HCT116 (cell line): ENCODE measurements around the gene ZBTB7C. TPM values are rescaled to one million over a fixed set of nuclear protein-coding genes. Genes with fewer than 3 reads are reported as not detected.

ENCODE experiments used
- ATAC-seq: fragments of 200-7000 bp; cut with Tn5 transposase; 2 replicates; pipeline ENCODE4 v1.9.1; 2020; ENCODE audit warnings: mild to moderate bottlenecking, moderate library complexity
- BruUV-seq: library from RNA; stranded (reverse); fragments of 400-500 nt; replicated peaks from 2 replicates; lab custom pipeline; 2021; lab: Mats Ljungman, UMichigan
- CTCF ChIA-PET: fragments of 300-600 bp; sonication (Branson Sonifier 250); formaldehyde crosslinking; loops from one replicate; lab custom pipeline; 2021; ENCODE audit warnings: antibody characterized with exemption; lab: Charles Lee
- POLR2A ChIA-PET: fragments of 300-600, 350-600 bp; sonication (Branson Sonifier 250); formaldehyde crosslinking; loops from one replicate; lab custom pipeline; 2021; ENCODE audit warnings: antibody characterized with exemption; lab: Charles Lee
- RAD21 ChIA-PET, 2 experiments: fragments of 300-600 bp; sonication (Branson Sonifier 250); formaldehyde crosslinking; loops; one replicate each; lab custom pipeline; 2023; ENCODE audit warnings: low total read pairs in 2 of 2; ENCODE audit not compliant: uncharacterized antibody in 2 of 2, unreplicated experiment in 2 of 2, low non-redundant PET in 1 of 2; lab: Charles Lee
- DNase-seq: peaks from one replicate; pipeline ENCODE4 v3.0.0-alpha.2; 2010; ENCODE audit warnings: low read depth, low spot score
- H2AFZ ChIP-seq: fragments of 200-600 bp; shearing (Covaris generic), sonication (generic); 2 replicates; pipeline ENCODE4 v1.6.1; 2017; ENCODE audit warnings: low read depth, mixed run types, mixed read lengths, antibody characterized with exemption, low read length; ENCODE audit not compliant: poor library complexity, severe bottlenecking
- H3K27ac ChIP-seq: 2 replicates; pipeline ENCODE4 v1.5.1; 2012; ENCODE audit warnings: low read depth, low read length
- H3K27me3 ChIP-seq: fragments of 200-600 bp; sonication (generic); 2 replicates; pipeline ENCODE4 v1.6.1; 2016; ENCODE audit warnings: mixed run types, low read length, mixed read lengths; ENCODE audit not compliant: insufficient read depth
- H3K36me3 ChIP-seq, 2 experiments: fragments of 200-500 bp in 1 of 2; fragments of 200-600 bp in 1 of 2; sonication (Bioruptor generic) in 1 of 2; sonication (generic) in 1 of 2; 2 replicates each; pipeline versions ENCODE4 v1.5.1 to v1.6.1; 2014 to 2016; ENCODE audit warnings: low read length in 2 of 2, inconsistent platforms in 1 of 2, mixed read lengths in 1 of 2, mixed run types in 1 of 2; ENCODE audit not compliant: insufficient read depth in 2 of 2, control insufficient read depth in 1 of 2
- H3K4me1 ChIP-seq, 2 experiments: fragments of 200-600 bp in 1 of 2; sonication (generic) in 1 of 2; 2 replicates each; pipeline versions ENCODE4 v1.5.1 to v1.6.1; 2012 to 2017; ENCODE audit warnings: low read length in 2 of 2, inconsistent platforms in 1 of 2, mild to moderate bottlenecking in 1 of 2, mixed read lengths in 1 of 2, mixed run types in 1 of 2, moderate library complexity in 1 of 2; ENCODE audit not compliant: insufficient read depth in 2 of 2, control insufficient read depth in 1 of 2
- H3K4me2 ChIP-seq: fragments of 200-600 bp; sonication (generic); 2 replicates; pipeline ENCODE4 v1.6.1; 2017; ENCODE audit warnings: mixed run types, low read length, mixed read lengths
- H3K4me3 ChIP-seq, 2 experiments: fragments of 200-600 bp in 1 of 2; sonication (generic) in 1 of 2; replicated peaks in 1 of 2; 2 replicates each; pipeline ENCODE4 v1.5.1; 2011 to 2016; ENCODE audit warnings: low read length in 2 of 2, control low read depth in 1 of 2, low read depth in 1 of 2, mild to moderate bottlenecking in 1 of 2, mixed read lengths in 1 of 2, mixed run types in 1 of 2
- H3K79me2 ChIP-seq: fragments of 200-600 bp; sonication (generic); 2 replicates; pipeline ENCODE4 v1.6.1; 2017; ENCODE audit warnings: mild to moderate bottlenecking, mixed run types, low read length, moderate library complexity, mixed read lengths; ENCODE audit not compliant: insufficient read depth
- H3K9ac ChIP-seq: fragments of 200-600 bp; sonication (generic); 2 replicates; pipeline ENCODE4 v1.6.1; 2016; ENCODE audit warnings: low read length, mixed read lengths
- H3K9me2 ChIP-seq: fragments of 200-600 bp; sonication (generic), shearing (Covaris generic); 2 replicates; pipeline ENCODE4 v1.6.1; 2017; ENCODE audit warnings: mixed run types, mild to moderate bottlenecking, moderate library complexity; ENCODE audit not compliant: insufficient read depth
- H3K9me3 ChIP-seq, 2 experiments: fragments of 200-500 bp in 1 of 2; fragments of 200-600 bp in 1 of 2; sonication (Bioruptor generic) in 1 of 2; sonication (generic) in 1 of 2; 2 replicates each; pipeline ENCODE4 v1.6.1; 2014 to 2017; ENCODE audit warnings: low read length in 2 of 2, mixed read lengths in 2 of 2, inconsistent platforms in 1 of 2, low read depth in 1 of 2, mild to moderate bottlenecking in 1 of 2, mixed run types in 1 of 2, moderate library complexity in 1 of 2; ENCODE audit not compliant: control insufficient read depth in 1 of 2, insufficient read depth in 1 of 2
- H4K20me1 ChIP-seq: fragments of 200-600 bp; sonication (generic), shearing (Covaris generic); 2 replicates; pipeline ENCODE4 v1.6.1; 2017; ENCODE audit warnings: mixed run types, mild to moderate bottlenecking, moderate library complexity; ENCODE audit not compliant: insufficient read depth
- CEBPB ChIP-seq: IDR thresholded peaks from 2 replicates; pipeline ENCODE4 v1.6.1; 2012; ENCODE audit warnings: low read depth
- EGR1 ChIP-seq: IDR thresholded peaks from 2 replicates; pipeline ENCODE4 v1.6.1; 2012; ENCODE audit warnings: low read depth
- EZH2phosphoT487 ChIP-seq: fragments of 200-600 bp; IDR thresholded peaks from 2 replicates; pipeline ENCODE4 v1.6.1; 2018; ENCODE audit warnings: antibody characterized with exemption, borderline replicate concordance
- FOSL1 ChIP-seq: IDR thresholded peaks from 2 replicates; pipeline ENCODE4 v1.6.1; 2012; ENCODE audit warnings: low read depth
- intact Hi-C: fragments of 100-400 bp; cut with micrococcal nuclease; formaldehyde crosslinking; loops from 2 replicates; pipeline ENCODE4 v1.10.0; 2022
- total RNA-seq: library from RNA; stranded (reverse); gene quantifications from one replicate; pipeline ENCODE4 v1.2.1, GENCODE V29; 2021; ENCODE audit not compliant: unreplicated experiment
- TF ChIP-seq, protein P1 (sequence below), 3 experiments: fragments of 200-600 bp in 1 of 3; sonication (generic) in 1 of 3; IDR thresholded peaks in 2 of 3; conservative IDR thresholded peaks in 1 of 3; 2 replicates each; pipeline ENCODE4 v1.5.1; 2012 to 2017; ENCODE audit warnings: low read depth in 2 of 3, low read length in 2 of 3, antibody characterized with exemption in 1 of 3, borderline replicate concordance in 1 of 3, control low read depth in 1 of 3, mild to moderate bottlenecking in 1 of 3, mixed read lengths in 1 of 3, mixed run types in 1 of 3, moderate library complexity in 1 of 3; ENCODE audit not compliant: insufficient read depth in 1 of 3
- TF ChIP-seq, protein P2 (sequence below): IDR thresholded peaks from 2 replicates; pipeline ENCODE4 v1.6.1; 2011; ENCODE audit warnings: mild to moderate bottlenecking, low read length, moderate library complexity; ENCODE audit not compliant: insufficient replicate concordance; ENCODE audit errors: extremely low read depth

ZBTB7C gene
- total RNA-seq, 1 experiment from 2014 or later = 0.37 TPM

DNA sequence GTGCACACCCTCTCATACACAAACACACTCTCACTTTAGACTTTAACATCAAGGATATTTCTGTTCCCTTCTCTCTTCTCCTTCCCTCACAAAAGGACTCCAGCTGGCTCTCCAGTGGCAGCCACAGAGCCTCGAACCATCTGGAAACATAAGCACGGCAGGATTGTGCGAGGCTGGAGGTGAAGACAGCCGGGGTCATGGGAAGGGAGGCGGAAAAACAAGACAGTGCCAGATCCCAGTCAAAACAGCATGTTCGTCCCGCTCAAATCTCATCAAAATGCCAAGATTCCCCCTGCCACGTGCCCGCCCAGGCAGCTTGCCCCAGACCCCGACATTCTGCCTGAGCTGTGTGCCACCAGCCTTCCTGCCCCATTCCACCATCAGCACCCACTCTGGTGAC lies 180.3 kb downstream of the ZBTB7C start:
- DNase-seq (no peak), ATAC-seq (no peak)
- TF ChIP-seq EZH2phosphoT487 (no peak), FOSL1 (no peak), EGR1 (no peak), CEBPB (no peak)
- TF ChIP-seq, protein P1, sequence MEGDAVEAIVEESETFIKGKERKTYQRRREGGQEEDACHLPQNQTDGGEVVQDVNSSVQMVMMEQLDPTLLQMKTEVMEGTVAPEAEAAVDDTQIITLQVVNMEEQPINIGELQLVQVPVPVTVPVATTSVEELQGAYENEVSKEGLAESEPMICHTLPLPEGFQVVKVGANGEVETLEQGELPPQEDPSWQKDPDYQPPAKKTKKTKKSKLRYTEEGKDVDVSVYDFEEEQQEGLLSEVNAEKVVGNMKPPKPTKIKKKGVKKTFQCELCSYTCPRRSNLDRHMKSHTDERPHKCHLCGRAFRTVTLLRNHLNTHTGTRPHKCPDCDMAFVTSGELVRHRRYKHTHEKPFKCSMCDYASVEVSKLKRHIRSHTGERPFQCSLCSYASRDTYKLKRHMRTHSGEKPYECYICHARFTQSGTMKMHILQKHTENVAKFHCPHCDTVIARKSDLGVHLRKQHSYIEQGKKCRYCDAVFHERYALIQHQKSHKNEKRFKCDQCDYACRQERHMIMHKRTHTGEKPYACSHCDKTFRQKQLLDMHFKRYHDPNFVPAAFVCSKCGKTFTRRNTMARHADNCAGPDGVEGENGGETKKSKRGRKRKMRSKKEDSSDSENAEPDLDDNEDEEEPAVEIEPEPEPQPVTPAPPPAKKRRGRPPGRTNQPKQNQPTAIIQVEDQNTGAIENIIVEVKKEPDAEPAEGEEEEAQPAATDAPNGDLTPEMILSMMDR (IDR thresholded peaks at IDR 0.05 in 2 of 3, conservative IDR thresholded peaks at IDR 0.05 in 1 of 3; ENCODE audit: borderline replicate concordance in 1 of 3, insufficient read depth in 1 of 3, low read depth in 2 of 3, low read length in 2 of 3) = no peak
- TF ChIP-seq, protein P2, sequence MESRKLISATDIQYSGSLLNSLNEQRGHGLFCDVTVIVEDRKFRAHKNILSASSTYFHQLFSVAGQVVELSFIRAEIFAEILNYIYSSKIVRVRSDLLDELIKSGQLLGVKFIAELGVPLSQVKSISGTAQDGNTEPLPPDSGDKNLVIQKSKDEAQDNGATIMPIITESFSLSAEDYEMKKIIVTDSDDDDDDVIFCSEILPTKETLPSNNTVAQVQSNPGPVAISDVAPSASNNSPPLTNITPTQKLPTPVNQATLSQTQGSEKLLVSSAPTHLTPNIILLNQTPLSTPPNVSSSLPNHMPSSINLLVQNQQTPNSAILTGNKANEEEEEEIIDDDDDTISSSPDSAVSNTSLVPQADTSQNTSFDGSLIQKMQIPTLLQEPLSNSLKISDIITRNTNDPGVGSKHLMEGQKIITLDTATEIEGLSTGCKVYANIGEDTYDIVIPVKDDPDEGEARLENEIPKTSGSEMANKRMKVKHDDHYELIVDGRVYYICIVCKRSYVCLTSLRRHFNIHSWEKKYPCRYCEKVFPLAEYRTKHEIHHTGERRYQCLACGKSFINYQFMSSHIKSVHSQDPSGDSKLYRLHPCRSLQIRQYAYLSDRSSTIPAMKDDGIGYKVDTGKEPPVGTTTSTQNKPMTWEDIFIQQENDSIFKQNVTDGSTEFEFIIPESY = no peak
- no peaks in the 10 kb centered on the region for H3K79me2 ChIP-seq
- CTCF ChIA-PET = interaction anchor here (0.9 to 4.1 kb wide), 3 partner anchors 11 to 217 kb away, joined by 3 to 47 read pairs (median 12); no protein-coding TSS in a partner anchor
- RAD21 ChIA-PET = interaction anchor here in 1 of 2 experiments (1.8 kb wide), 1 partner anchor 198 kb away, joined by 4 read pairs; no protein-coding TSS in a partner anchor
- no peaks in the 10 kb centered on the region for H3K36me3 ChIP-seq
- no peaks in the 10 kb centered on the region for H3K9me2 ChIP-seq
- no TSS peak for BruUV-seq
- no peak overlapping the region for H3K4me2 ChIP-seq
- H3K27ac ChIP-seq = no peak overlapping the region
- H3K4me3 ChIP-seq = no peak overlapping the region
- intact Hi-C loops = no loop called here
- H3K27me3 ChIP-seq = no peaks in the 10 kb centered on the region
- H3K9ac ChIP-seq = no peak overlapping the region
- H2AFZ ChIP-seq = no peak overlapping the region
- POLR2A ChIA-PET = no interaction called here
- no peaks in the 10 kb centered on the region for H3K9me3 ChIP-seq
- peaks cover 0 to 5% of the 10 kb centered on the region in 2 experiments; a peak in 2 of 4 replicates for H3K4me1 ChIP-seq
- no peaks in the 10 kb centered on the region for H4K20me1 ChIP-seq
